ENCODE results near the gene ANTKMT. TPM values are rescaled to one million over a fixed set of nuclear protein-coding genes. Genes with fewer than 3 reads are reported as not detected.

ANTKMT gene
- total and polyA plus RNA-seq, 2 of the 4 experiments (the other 2 are of a cell fraction) = 7.3 to 16.2 TPM

GRCh38 chr16:725463-726187 lies 4.7 kb downstream of the ANTKMT start (continued):
- TF ChIP-seq, protein P1, sequence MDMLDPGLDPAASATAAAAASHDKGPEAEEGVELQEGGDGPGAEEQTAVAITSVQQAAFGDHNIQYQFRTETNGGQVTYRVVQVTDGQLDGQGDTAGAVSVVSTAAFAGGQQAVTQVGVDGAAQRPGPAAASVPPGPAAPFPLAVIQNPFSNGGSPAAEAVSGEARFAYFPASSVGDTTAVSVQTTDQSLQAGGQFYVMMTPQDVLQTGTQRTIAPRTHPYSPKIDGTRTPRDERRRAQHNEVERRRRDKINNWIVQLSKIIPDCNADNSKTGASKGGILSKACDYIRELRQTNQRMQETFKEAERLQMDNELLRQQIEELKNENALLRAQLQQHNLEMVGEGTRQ (IDR thresholded peaks at IDR 0.05; ENCODE audit: low read depth, low read length) = no peak

- Histone ChIP-seq H4K5ac (ENCODE audit: low read depth, low read length) (no peak overlapping the region), H3K27me3 (ENCODE audit: control insufficient read depth, insufficient read depth, low read length) (no peaks in the 10 kb centered on the region), H4K8ac (ENCODE audit: low read depth in 2 of 2, low read length in 2 of 2) (peak overlapping the region in 1 of 2 experiments; percentile 66; a peak in 1 of 4 replicates), H2AK5ac (ENCODE audit: low read depth, low read length) (no peak overlapping the region), H2AFZ (replicated peaks; ENCODE audit: low read length, poor library complexity) (peak overlapping the region; percentile 38), H3K9me3 (ENCODE audit: control insufficient read depth, insufficient read depth, low read length) (no peaks in the 10 kb centered on the region), H4K91ac (ENCODE audit: insufficient read depth, low read depth, low read length) (no peak overlapping the region), H3K23ac (ENCODE audit: low read depth, low read length) (no peak overlapping the region; the same call in 1 of the 2 replicates), H3K36me3 (ENCODE audit: control insufficient read depth, insufficient read depth, low read length) (peaks cover 3% of the 10 kb centered on the region; the same call in 1 of the 2 replicates), H2BK120ac (ENCODE audit: low read depth, low read length) (no peak overlapping the region), H3K79me1 (ENCODE audit: low read depth in 1 of 2, low read length in 2 of 2) (peaks cover 0 to 5% of the 10 kb centered on the region in 2 experiments; a peak in 1 of 4 replicates), H4K20me1 (ENCODE audit: insufficient read depth, low read length) (peaks cover 4% of the 10 kb centered on the region), H3K27ac (ENCODE audit: insufficient read depth, low read length) (no peak overlapping the region), H3K4me2 (ENCODE audit: low read depth, low read length) (no peak overlapping the region), H3K4me1 (ENCODE audit: control insufficient read depth, insufficient read depth, low read length) (peaks cover 12% of the 10 kb centered on the region), H3K4me3 (ENCODE audit: insufficient read depth, low read depth, low read length) (no peak overlapping the region), H3K56ac (ENCODE audit: extremely low read depth, insufficient read depth, low read length) (no peak overlapping the region), H2BK15ac (ENCODE audit: low read depth, low read length) (no peak overlapping the region), H3K14ac (replicated peaks; ENCODE audit: low read depth, low read length) (no peak overlapping the region), H3K9me1 (ENCODE audit: insufficient read depth, low read length) (peaks cover 2% of the 10 kb centered on the region; the same call in 1 of the 2 replicates), H2BK20ac (ENCODE audit: low read depth, low read length) (no peak overlapping the region), H3K9ac (ENCODE audit: low read depth, low read length) (no peak overlapping the region), H3K18ac (ENCODE audit: low read depth, low read length) (no peak overlapping the region), H3K4ac (ENCODE audit: low read depth, low read length) (no peak overlapping the region), H2BK5ac (ENCODE audit: low read depth, low read length, poor library complexity, severe bottlenecking) (no peak overlapping the region), H2AK9ac (replicated peaks; ENCODE audit: low read depth, low read length, poor library complexity) (peak overlapping the region; percentile 93)
- no TSS peak for BruUV-seq (replicated peaks)
- intact Hi-C loops (cut with micrococcal nuclease) = loop anchor here (5.0 kb wide), 1 partner anchor 61 kb away; the partner anchor contains the start of genes CHTF18 and RPUSD1
- no peak for ATAC-seq (ENCODE audit: low read depth)
- no peak for TF ChIP-seq MXI1 (IDR thresholded peaks at IDR 0.05; ENCODE audit: borderline replicate concordance, low read depth, low read length)
- TF ChIP-seq RAD21 (IDR thresholded peaks at IDR 0.05; ENCODE audit: low read length) = no peak
- TF ChIP-seq RCOR1 (IDR thresholded peaks at IDR 0.05; ENCODE audit: insufficient replicate concordance, low read length) = no peak
- no peak for TF ChIP-seq MAZ (IDR thresholded peaks at IDR 0.05; ENCODE audit: borderline replicate concordance, low read depth, low read length)
- ChIA-PET POLR2A (ENCODE audit: unreplicated experiment) (no interaction called here), CTCF (no interaction called here)
- in situ Hi-C loops (cut with MboI; ENCODE audit: low sequenced_read_pairs) = no loop called here
- dilution Hi-C loops (cut with HindIII; ENCODE audit: low sequenced_read_pairs, unreplicated experiment) = no loop called here
- no peak for DNase-seq
- WGBS, 2 experiments (ENCODE audit: extremely low coverage in 2 of 2, insufficient read length in 1 of 2) = 52% methylated on average over 3 of the region's 9 CpGs; no CpG with 5 or more reads in 1 of the 2 experiments
Measured at GRCh38 chr16:726188-726437, 5.2 kb downstream of the ANTKMT start.

Measured in IMR-90 (cell line).